SH-SY5Y (cell line): ENCODE measurements around the gene CD59.

Source experiments
- GATA2 ChIP-seq: IDR thresholded peaks from 2 replicates; pipeline ENCODE4 v1.6.1; 2011; ENCODE audit warnings: mild to moderate bottlenecking, low read depth, low read length
- GATA3 ChIP-seq: IDR thresholded peaks from 2 replicates; pipeline ENCODE4 v1.6.1; 2011; ENCODE audit warnings: low read depth, mild to moderate bottlenecking, low read length, moderate library complexity

DNA sequence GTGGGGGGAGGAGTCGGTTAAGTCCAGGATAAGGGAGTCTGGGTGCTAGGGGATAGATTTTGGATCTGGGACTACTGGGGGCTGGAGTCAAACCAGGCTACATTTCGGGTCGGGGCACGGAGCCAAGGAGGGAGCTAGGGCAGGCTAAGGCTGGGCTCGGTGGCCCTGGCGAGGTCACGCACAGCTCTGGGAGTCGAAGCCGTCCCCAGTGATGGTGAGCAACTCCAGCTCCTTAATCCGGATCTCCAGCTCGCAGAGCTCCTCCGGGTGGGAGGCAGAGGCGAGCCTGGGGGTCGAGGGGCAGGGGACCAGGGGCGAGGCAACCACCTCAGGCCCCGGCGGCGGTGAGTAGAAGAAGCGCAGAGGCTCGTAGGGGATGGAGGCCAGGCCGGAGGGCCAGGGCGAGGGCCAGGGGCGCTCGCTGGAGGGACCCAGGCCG is 36.1 kb downstream of the CD59 start:
- TF ChIP-seq GATA3, result no peak
- TF ChIP-seq GATA2, result no peak
